ENCODE results near the gene PTPN22.

The PTPN22 gene

DNA sequence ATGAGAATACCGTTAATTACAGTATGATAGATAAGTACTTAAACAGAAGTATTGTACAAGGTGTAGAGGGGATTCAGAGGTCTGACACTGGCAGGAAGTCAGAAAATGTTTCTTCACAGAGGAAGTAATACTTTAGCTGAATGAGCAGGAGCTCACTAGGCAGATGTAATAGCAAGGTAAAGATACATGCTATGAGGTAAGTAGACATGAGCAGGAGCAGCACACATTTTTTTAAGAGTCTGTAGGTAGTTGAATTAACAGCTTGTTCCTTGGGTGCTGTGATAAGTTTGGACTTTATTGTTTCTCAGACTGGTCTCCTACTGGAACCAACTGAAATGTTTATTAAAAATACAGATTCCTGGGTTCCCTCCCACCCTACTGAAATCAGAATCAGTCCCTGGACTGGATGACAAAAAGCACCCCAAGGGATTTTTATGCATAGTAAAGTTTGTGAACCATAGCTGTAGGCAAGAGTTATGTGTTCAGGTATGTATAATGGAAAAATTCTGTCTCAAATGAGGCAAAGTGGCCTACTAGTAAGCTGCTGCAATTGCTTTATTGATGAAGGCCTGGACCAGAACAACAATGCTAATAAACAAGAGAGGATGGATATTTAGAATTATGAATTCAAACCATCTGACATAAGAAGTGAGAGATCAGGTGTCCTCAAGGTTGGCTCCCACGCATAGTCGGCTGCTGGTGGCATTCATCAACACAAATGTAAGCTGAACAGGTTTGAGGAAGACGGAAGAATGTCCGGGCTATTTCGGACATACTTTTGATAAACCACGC lies 32.2 kb upstream of the PTPN22 start:
- H3K4me1 ChIP-seq (ENCODE audit: control insufficient read depth, insufficient read depth, low read length): no peaks in the 10 kb centered on the region
- POLR2A ChIA-PET: interaction anchor here (0.7 to 4.9 kb wide), 7 partner anchors 13 to 146 kb away, joined by 3 to 84 read pairs (median 4); partner anchors contain the start of genes HIPK1 and RSBN1
- H3K36me3 ChIP-seq (ENCODE audit: control insufficient read depth in 2 of 2, insufficient read depth in 1 of 2, low read length in 2 of 2): peaks cover 6 to 64% of the 10 kb centered on the region in 2 experiments
- CTCF ChIA-PET: interaction anchor here (0.5 to 2.1 kb wide), 9 partner anchors 8 to 446 kb away, joined by 3 to 17 read pairs (median 3); partner anchors contain the start of gene HIPK1
- TF ChIP-seq, protein P1, sequence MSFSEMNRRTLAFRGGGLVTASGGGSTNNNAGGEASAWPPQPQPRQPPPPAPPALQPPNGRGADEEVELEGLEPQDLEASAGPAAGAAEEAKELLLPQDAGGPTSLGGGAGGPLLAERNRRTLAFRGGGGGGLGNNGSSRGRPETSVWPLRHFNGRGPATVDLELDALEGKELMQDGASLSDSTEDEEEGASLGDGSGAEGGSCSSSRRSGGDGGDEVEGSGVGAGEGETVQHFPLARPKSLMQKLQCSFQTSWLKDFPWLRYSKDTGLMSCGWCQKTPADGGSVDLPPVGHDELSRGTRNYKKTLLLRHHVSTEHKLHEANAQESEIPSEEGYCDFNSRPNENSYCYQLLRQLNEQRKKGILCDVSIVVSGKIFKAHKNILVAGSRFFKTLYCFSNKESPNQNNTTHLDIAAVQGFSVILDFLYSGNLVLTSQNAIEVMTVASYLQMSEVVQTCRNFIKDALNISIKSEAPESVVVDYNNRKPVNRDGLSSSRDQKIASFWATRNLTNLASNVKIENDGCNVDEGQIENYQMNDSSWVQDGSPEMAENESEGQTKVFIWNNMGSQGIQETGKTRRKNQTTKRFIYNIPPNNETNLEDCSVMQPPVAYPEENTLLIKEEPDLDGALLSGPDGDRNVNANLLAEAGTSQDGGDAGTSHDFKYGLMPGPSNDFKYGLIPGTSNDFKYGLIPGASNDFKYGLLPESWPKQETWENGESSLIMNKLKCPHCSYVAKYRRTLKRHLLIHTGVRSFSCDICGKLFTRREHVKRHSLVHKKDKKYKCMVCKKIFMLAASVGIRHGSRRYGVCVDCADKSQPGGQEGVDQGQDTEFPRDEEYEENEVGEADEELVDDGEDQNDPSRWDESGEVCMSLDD (tag by site-specific recombination; IDR thresholded peaks at IDR 0.05): no peak
- TF ChIP-seq ZBTB20 (tag by site-specific recombination; IDR thresholded peaks at IDR 0.05): peak; percentile 94
- no peak overlapping the region; the same call in 1 of the 2 replicates for H3K27ac ChIP-seq (ENCODE audit: extremely low read depth, low read depth, low read length)
- H3K4me3 ChIP-seq (ENCODE audit: low read depth, low read length): peak overlapping the region; percentile 69
- no peaks in the 10 kb centered on the region for H3K9me3 ChIP-seq (ENCODE audit: control insufficient read depth, insufficient read depth, low read depth, low read length)

DNA sequence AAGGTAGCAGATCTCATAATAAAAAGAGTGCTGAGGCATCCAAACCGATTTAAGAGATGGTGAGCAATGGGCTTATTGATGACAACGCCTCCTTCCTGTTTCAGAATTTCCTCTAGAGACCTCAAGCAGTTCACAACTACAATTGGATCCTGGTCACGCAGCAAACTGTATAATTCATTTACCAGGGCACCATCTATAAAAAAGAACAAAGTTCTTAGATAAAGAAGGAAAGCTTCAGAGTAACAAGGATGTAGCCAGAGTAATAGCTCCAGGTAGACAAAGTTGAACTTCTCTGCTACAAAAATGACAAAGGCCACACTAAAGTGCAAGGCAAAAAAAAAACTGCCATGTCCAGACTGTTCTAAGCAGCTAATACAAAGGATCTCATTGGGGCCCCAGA lies 29.7 kb upstream of the PTPN22 start:
- TF ChIP-seq FEZF1 (tag by site-specific recombination; IDR thresholded peaks at IDR 0.05) (no peak), ZNF394 (tag by site-specific recombination; IDR thresholded peaks at IDR 0.05; ENCODE audit: borderline replicate concordance) (no peak), ZNF148 (tag by site-specific recombination; IDR thresholded peaks at IDR 0.05; ENCODE audit: borderline replicate concordance) (no peak), ZNF426 (tag by site-specific recombination; IDR thresholded peaks at IDR 0.05) (no peak)
- ChIA-PET POLR2A (interaction anchor here (1.4 kb wide), 1 partner anchor 8 kb away, joined by 3 read pairs; no protein-coding TSS in a partner anchor), CTCF (no interaction called here)
- no peak overlapping the region for H3K4me3 ChIP-seq (ENCODE audit: low read depth, low read length)
- H3K36me3 ChIP-seq (ENCODE audit: control insufficient read depth in 2 of 2, insufficient read depth in 1 of 2, low read length in 2 of 2): peaks cover 6 to 67% of the 10 kb centered on the region in 2 experiments; a peak in 2 of 3 replicates
- no peak overlapping the region for H3K27ac ChIP-seq (ENCODE audit: extremely low read depth, low read depth, low read length)
- no peaks in the 10 kb centered on the region for H3K4me1 ChIP-seq (ENCODE audit: control insufficient read depth, insufficient read depth, low read length)
- no peaks in the 10 kb centered on the region for H3K9me3 ChIP-seq (ENCODE audit: control insufficient read depth, insufficient read depth, low read depth, low read length)

- POLR2A ChIA-PET: no interaction called here
- Histone ChIP-seq H3K4me3 (ENCODE audit: low read depth, low read length) (no peak overlapping the region), H3K4me1 (ENCODE audit: control insufficient read depth, insufficient read depth, low read length) (no peaks in the 10 kb centered on the region), H3K9me3 (ENCODE audit: control insufficient read depth, insufficient read depth, low read depth, low read length) (no peaks in the 10 kb centered on the region), H3K27ac (ENCODE audit: extremely low read depth, low read depth, low read length) (no peak overlapping the region), H3K36me3 (ENCODE audit: control insufficient read depth in 2 of 2, insufficient read depth in 1 of 2, low read length in 2 of 2) (peaks cover 6 to 88% of the 10 kb centered on the region in 2 experiments; a peak in 2 of 3 replicates)
- CTCF ChIA-PET: no interaction called here
- no peak for TF ChIP-seq GLI4 (tag by site-specific recombination; IDR thresholded peaks at IDR 0.05)
- no peak for TF ChIP-seq ZNF707 (tag by site-specific recombination; IDR thresholded peaks at IDR 0.05)
- TF ChIP-seq ZNF112 (tag by site-specific recombination; IDR thresholded peaks at IDR 0.05): no peak
- TF ChIP-seq ZBTB20 (tag by site-specific recombination; IDR thresholded peaks at IDR 0.05): no peak
- TF ChIP-seq OSR2 (tag by site-specific recombination; IDR thresholded peaks at IDR 0.05): no peak
- no peak for TF ChIP-seq ZNF560 (tag by site-specific recombination; IDR thresholded peaks at IDR 0.05; ENCODE audit: borderline replicate concordance)
- TF ChIP-seq ZNF24 (tag by site-specific recombination; IDR thresholded peaks at IDR 0.05): no peak
- TF ChIP-seq ZNF23 (tag by site-specific recombination; IDR thresholded peaks at IDR 0.05; ENCODE audit: borderline replicate concordance): no peak
- TF ChIP-seq, protein P2, sequence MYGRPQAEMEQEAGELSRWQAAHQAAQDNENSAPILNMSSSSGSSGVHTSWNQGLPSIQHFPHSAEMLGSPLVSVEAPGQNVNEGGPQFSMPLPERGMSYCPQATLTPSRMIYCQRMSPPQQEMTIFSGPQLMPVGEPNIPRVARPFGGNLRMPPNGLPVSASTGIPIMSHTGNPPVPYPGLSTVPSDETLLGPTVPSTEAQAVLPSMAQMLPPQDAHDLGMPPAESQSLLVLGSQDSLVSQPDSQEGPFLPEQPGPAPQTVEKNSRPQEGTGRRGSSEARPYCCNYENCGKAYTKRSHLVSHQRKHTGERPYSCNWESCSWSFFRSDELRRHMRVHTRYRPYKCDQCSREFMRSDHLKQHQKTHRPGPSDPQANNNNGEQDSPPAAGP (tag by site-specific recombination; IDR thresholded peaks at IDR 0.05): no peak
- no peak for TF ChIP-seq PRDM2 (tag by site-specific recombination; IDR thresholded peaks at IDR 0.05; ENCODE audit: borderline replicate concordance)
Observed at GRCh38 chr1:113899111-113899510, 27.6 kb upstream of the PTPN22 start.
